ENCODE results near the gene NINJ2.

NINJ2 gene

DNA sequence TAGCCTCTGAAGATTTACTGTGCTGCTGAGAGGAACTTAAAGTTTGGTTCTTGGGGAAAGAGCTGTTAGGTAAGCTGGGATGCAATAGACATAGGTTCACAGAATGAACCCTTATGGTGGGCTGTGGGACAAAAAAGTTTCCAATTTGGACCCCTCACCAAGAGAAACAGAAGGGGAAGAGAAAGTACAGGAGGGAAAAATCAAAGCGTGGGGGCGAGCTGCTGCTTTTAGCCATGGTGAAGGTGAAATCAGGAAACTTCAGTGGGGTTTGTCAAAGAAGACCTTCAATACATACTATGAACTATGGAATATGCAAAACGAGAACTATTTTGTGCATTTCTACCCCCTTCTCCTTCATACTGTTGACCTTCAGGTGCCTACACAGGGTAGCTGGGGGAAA, 10.6 kb upstream of the NINJ2 start:
- DNase-seq (ENCODE audit: low spot score), result no peak

GRCh38 chr12:669576-669945, 6.3 kb upstream of the NINJ2 start:
- no peak for DNase-seq (ENCODE audit: low spot score)

- no peak for DNase-seq (ENCODE audit: low spot score)
Measured at GRCh38 chr12:668090-668481, 4.8 kb upstream of the NINJ2 start.

DNA sequence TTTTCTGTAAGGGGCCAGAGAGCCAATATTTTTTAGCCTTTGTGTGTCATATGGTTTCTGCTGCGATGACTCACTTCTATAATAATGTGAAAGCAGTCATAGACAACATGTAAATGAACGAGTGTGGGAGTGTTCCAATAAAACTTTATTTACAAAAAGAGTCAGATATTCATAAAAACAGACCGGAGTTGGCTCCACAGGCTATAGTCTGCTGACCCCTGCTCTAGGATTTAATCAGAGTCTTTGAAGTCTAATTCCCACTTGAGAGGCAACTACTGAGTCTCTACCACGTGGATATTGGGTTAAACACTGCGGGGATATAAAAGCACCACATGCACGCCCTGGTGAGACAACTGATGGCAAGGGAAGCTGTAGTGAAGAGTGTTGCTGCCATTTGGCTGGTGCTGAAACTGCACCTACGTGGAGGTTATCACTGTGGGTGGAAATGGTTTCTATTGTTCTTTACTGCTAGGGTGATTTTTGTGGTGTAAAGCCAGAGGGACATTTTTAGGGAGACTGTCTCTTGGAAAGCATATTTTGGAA, 3.6 kb upstream of the NINJ2 start:
- DNase-seq (ENCODE audit: low spot score), result no peak

GRCh38 chr12:666066-666465, 2.8 kb upstream of the NINJ2 start:
- no peak for DNase-seq (ENCODE audit: low spot score)

GRCh38 chr12:664779-665092, 1.5 kb upstream of the NINJ2 start:
- DNase-seq (ENCODE audit: low spot score), result no peak

GRCh38 chr12:664075-664778, 982 bp upstream of the NINJ2 start:
- no peak for DNase-seq (ENCODE audit: low spot score)

GRCh38 chr12:662566-663292, 516 bp downstream of the NINJ2 start:
- DNase-seq (ENCODE audit: low spot score), result no peak

DNA sequence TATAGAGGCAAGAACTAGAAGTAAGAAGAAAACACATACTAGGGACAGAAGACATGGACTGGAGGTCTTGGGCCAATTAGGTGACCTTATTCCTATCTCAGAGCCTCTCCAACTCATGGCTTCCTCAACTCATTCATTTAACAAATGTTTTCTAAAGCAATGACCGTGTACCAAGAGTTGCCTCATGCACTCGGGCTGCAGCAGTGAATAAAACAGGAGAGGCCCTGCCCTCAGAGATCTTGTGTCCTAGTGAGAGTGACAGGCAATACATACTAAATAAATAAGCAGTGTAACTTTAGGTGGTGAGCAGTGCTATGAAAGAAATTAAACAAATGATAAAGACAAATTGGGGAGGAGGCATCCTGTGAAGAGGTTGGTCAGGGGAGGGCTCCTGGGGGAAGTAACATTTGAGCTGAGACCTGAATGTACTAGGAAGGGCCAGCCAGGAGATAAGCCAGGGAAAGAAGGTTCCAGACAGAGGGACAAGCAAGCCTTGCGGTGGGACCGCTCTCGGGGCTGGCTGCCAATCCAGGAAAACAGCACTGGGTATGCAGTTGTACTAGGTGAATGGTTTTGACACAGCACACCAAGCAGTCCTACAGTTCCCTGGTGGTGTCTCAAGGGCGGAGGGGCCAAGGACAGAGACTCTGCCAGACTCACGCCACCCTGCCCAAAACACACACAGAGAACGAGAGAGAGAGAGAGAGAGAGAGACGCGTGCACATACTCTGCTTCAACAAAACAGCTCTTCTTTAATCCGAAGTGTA, 1.3 kb downstream of the NINJ2 start:
- no peak for DNase-seq (ENCODE audit: low spot score)

GRCh38 chr12:659090-659683, 4.1 kb downstream of the NINJ2 start:
- no peak for DNase-seq (ENCODE audit: low spot score)

DNA sequence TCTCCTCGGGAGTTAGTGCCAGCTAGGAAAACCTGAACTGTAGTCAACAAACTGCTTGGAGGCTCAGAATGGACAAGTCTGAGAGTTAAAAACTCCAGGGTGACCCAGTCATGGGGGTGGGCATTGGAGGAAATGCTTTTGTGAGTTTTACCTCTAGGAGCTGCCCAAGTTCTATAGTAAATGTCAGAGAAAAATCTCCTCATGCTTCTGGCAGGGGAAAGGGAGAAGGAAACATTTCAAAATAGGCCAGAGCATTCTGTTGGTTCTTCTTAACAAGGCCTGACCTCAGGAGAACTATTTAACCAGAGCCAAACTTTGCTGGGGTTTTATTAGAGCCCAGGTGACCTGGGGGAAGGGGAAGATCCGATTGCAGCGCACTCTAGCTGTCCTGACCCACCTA, 12.3 kb downstream of the NINJ2 start:
- DNase-seq (ENCODE audit: low spot score), result no peak

- DNase-seq (ENCODE audit: low spot score), result no peak
Measured at GRCh38 chr12:647385-648085, 15.7 kb downstream of the NINJ2 start.

GRCh38 chr12:646442-647384, 16.5 kb downstream of the NINJ2 start:
- DNase-seq (ENCODE audit: low spot score), result peak; percentile 47

DNA sequence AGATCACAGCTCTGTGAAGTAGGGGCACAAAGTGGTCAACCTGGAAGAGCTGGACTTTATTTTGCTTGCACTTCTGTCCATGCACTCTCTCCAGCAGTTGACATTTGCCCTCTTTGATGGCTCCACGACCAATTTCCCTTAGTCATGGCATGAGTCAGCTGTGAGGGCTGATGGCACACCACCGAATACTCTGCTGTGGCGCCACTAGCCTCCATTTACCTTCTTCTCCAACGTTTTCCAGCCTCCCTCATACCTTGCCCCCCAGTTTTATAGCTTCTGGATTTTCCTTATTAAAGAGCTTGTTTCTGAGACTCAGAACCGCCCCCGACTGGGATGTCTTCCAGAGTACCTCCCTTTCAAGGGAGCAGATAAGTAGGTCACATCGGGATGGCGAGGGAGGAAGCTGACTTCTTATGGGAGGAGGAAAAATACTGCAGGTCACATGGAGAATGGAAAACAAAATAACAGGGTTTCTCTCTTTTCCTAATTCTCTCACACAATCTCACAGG, 17.6 kb downstream of the NINJ2 start:
- peak; percentile 96 for DNase-seq (ENCODE audit: low spot score)

DNA sequence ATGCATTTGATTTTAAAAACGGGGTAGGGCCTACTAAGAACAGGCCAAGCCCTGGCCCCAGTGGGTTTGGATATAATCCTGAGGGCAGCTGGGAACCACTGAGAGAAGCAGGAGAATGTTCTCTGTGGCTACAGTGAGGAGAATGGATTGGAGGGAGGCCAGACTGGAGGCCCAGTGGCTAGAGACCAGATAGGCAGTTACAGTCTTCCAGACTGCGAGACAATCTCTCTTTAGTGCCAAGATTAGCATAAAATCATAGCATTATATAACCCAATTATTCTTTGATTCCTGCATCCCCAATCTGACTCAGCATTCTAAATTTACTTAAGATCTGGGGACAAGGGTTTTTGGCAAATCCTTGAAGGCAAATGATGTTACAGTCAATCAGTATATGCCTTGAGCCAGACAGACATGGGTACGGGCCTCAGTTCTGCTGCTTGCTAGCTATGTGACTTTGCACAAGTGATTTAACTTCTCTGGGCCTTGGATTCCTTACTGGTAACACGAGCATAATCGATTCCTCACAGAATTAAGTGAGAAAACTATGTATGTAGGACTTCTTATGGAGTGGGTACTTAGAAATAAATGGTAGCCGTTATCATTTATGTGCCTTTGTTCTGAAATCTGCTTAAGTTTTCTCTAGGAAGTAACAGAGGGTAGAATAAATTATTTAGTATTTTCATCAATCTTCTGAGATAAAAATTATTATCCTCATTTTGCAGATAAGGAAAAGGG, 18.3 kb downstream of the NINJ2 start:
- peak; percentile 83 for DNase-seq (ENCODE audit: low spot score)

GRCh38 chr12:644303-644639, 19.0 kb downstream of the NINJ2 start:
- DNase-seq (ENCODE audit: low spot score), result no peak

- DNase-seq (ENCODE audit: low spot score), result no peak
Measured at GRCh38 chr12:643475-644302, 19.6 kb downstream of the NINJ2 start.

GRCh38 chr12:642633-643474, 20.4 kb downstream of the NINJ2 start:
- peak; percentile 53 for DNase-seq (ENCODE audit: low spot score)
